Keratinocyte (primary cell): ENCODE data around the gene PLEKHG5. TPM values are rescaled to one million over a fixed set of nuclear protein-coding genes. Genes with fewer than 3 reads are reported as not detected.

Source experiments
- DNase-seq: peaks from one replicate; pipeline ENCODE4 v3.0.0-alpha.2; 2011; ENCODE audit warnings: low read depth, missing footprints, low spot score
- FAIRE-seq: peaks from 2 replicates; lab custom pipeline; 2011; peaks lifted over from hg19 to GRCh38; lab: Jason Lieb, UNC
- H2AFZ ChIP-seq: 2 replicates; pipeline ENCODE4 v1.6.0; 2012; ENCODE audit warnings: low read length, control low read depth, inconsistent platforms; ENCODE audit not compliant: control insufficient read depth
- H3K27ac ChIP-seq: 2 replicates; pipeline ENCODE4 v1.5.1; 2011; ENCODE audit warnings: low read length; ENCODE audit not compliant: control insufficient read depth, insufficient read depth
- H3K27me3 ChIP-seq: 3 replicates; pipeline ENCODE4 v1.6.0; 2011; ENCODE audit warnings: low read length; ENCODE audit not compliant: control insufficient read depth, insufficient read depth; ENCODE audit errors: extremely low read depth
- H3K36me3 ChIP-seq, 2 experiments: 2 replicates in 1 of 2; 3 replicates in 1 of 2; pipeline ENCODE4 v1.5.1; 2011; ENCODE audit warnings: low read length in 2 of 2, mild to moderate bottlenecking in 1 of 2; ENCODE audit not compliant: control insufficient read depth in 2 of 2, insufficient read depth in 2 of 2; ENCODE audit errors: extremely low read depth in 1 of 2
- H3K4me1 ChIP-seq: 3 replicates; pipeline ENCODE4 v1.5.1; 2011; ENCODE audit warnings: low read length; ENCODE audit not compliant: control insufficient read depth, insufficient read depth; ENCODE audit errors: extremely low read depth
- H3K4me2 ChIP-seq: 3 replicates; pipeline ENCODE4 v1.6.0; 2011; ENCODE audit warnings: low read depth, low read length; ENCODE audit not compliant: control insufficient read depth, insufficient read depth; ENCODE audit errors: extremely low read depth
- H3K4me3 ChIP-seq, 3 experiments: fragments of 200-600 bp in 1 of 3; sonication (generic) in 1 of 3; 2 replicates in 2 of 3; 3 replicates in 1 of 3; pipeline ENCODE4 v1.5.1; 2011 to 2016; ENCODE audit warnings: low read length in 3 of 3, mild to moderate bottlenecking in 3 of 3, control low read depth in 2 of 3, inconsistent platforms in 1 of 3, low read depth in 1 of 3, mixed read lengths in 1 of 3, mixed run types in 1 of 3, moderate library complexity in 1 of 3; ENCODE audit not compliant: control insufficient read depth in 2 of 3, insufficient read depth in 2 of 3; ENCODE audit errors: extremely low read depth in 1 of 3
- H3K79me2 ChIP-seq: 2 replicates; pipeline ENCODE4 v1.6.0; 2012; ENCODE audit warnings: low read length; ENCODE audit not compliant: control insufficient read depth, insufficient read depth
- H3K9ac ChIP-seq: 3 replicates; pipeline ENCODE4 v1.6.0; 2011; ENCODE audit warnings: low read length; ENCODE audit not compliant: control insufficient read depth, insufficient read depth; ENCODE audit errors: extremely low read depth
- H3K9me1 ChIP-seq: 3 replicates; pipeline ENCODE4 v1.6.0; 2011; ENCODE audit warnings: low read length; ENCODE audit not compliant: control insufficient read depth, insufficient read depth; ENCODE audit errors: extremely low read depth
- H3K9me3 ChIP-seq: 2 replicates; pipeline ENCODE4 v1.5.1; 2012; ENCODE audit warnings: low read depth, low read length; ENCODE audit not compliant: control insufficient read depth
- H4K20me1 ChIP-seq: 3 replicates; pipeline ENCODE4 v1.6.0; 2011; ENCODE audit warnings: low read length; ENCODE audit not compliant: control insufficient read depth, insufficient read depth; ENCODE audit errors: extremely low read depth
- EZH2 ChIP-seq: IDR thresholded peaks from one replicate; pipeline ENCODE4 v1.6.1; 2012; ENCODE audit warnings: inconsistent platforms, mild to moderate bottlenecking, low read length, moderate library complexity
- dilution Hi-C: fragments of 300-500 bp; cut with MboI; formaldehyde crosslinking; loops from one replicate; pipeline ENCODE4 v1.7.0; 2020; ENCODE audit warnings: low sequenced_read_pairs; ENCODE audit not compliant: extremely low pct_ligation_motif_present
- polyA plus RNA-seq, 5 experiments: library from polyadenylated mRNA; depleted of rRNA in 3 of 5; stranded (reverse) in 3 of 5; stranded (forward) in 1 of 5; unstranded in 1 of 5; fragments of >200 nt; gene quantifications; 1 replicate in 1 of 5; 2 replicates in 3 of 5; 3 replicates in 1 of 5; pipeline versions ENCODE4 v1.2.1 to v1.2.3, GENCODE V29; 2011 to 2012; ENCODE audit warnings: missing spikeins in 2 of 5, low read depth in 1 of 5, low replicate concordance in 1 of 5
- TF ChIP-seq, protein P1 (sequence below), 3 experiments: IDR thresholded peaks in 1 of 3; conservative IDR thresholded peaks in 1 of 3; optimal IDR thresholded peaks in 1 of 3; 2 replicates in 2 of 3; 3 replicates in 1 of 3; pipeline versions ENCODE3 to v1.5.1; 2011; ENCODE audit warnings: low read length in 3 of 3, mild to moderate bottlenecking in 3 of 3, moderate library complexity in 2 of 3, control low read depth in 1 of 3, inconsistent platforms in 1 of 3; ENCODE audit not compliant: insufficient read depth in 2 of 3; ENCODE audit errors: extremely low read depth in 1 of 3

The PLEKHG5 gene
- polyA plus RNA-seq, 1 donor (not counting 4 experiments of a cell fraction or from before 2014, with no cell fraction given): 11.8 TPM

DNA sequence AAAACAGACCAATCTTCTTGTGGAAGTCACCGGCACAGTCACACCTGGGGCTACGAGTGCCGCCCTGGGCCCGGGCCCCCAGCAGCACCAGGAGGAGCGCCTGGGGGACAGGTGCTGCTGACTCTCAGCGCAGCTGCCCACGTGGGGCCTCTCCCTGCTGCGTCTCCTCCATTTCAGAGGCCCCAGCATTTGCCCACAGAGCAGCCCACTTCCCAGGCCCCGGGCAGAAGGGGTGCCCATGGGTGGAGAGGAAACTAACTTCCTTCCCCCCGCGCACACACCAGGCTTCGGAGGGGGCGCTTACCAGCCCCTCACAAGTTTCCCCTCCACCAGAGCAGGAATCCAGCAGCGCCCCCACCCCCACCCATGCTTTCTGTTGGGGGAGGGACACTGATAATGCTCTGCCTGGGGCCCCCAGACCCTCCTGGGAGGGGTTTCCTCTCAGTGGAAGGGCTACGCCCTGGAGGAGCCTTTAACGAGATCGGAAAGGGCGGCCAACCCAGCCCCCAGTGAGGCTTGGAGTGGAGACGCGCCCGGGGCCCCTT, 25.9 kb downstream of the PLEKHG5 start:
- peaks cover 52 to 66% of the 10 kb centered on the region in 2 experiments for H3K36me3 ChIP-seq

DNA sequence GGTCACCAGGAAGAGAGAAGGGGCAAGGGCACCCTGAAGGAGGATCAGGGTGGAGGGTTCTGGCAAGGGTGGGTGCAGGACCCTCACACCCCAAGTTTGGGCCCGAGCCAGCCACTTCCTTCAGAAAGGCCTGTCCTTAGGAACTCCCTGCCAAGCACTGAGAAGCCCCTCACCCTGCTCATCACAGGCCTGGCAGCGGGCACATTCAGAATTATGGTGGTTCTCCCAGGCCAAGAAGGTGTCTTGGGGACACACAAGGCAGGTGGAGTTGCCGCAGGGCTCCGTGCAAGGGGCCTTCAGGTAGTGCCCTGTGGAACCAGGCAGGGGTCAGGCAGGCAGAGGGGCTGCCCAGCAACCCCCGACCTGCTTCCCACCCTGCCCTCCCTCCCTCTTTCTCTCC, 26.6 kb downstream of the PLEKHG5 start:
- Histone ChIP-seq H3K4me3 (no peak overlapping the region), H3K27ac (no peak overlapping the region)
- dilution Hi-C loops: no loop called here

More for the DNA sequence above, 25.9 kb downstream of the PLEKHG5 start:
- Histone ChIP-seq H3K27ac (no peak overlapping the region), H3K79me2 (no peaks in the 10 kb centered on the region), H3K4me1 (no peaks in the 10 kb centered on the region), H3K9me3 (no peaks in the 10 kb centered on the region), H3K4me3 (no peak overlapping the region), H3K9ac (no peak overlapping the region), H4K20me1 (no peaks in the 10 kb centered on the region), H3K27me3 (no peaks in the 10 kb centered on the region), H2AFZ (no peak overlapping the region), H3K9me1 (no peaks in the 10 kb centered on the region), H3K4me2 (no peak overlapping the region)
- no peak for TF ChIP-seq EZH2
- TF ChIP-seq, protein P1, sequence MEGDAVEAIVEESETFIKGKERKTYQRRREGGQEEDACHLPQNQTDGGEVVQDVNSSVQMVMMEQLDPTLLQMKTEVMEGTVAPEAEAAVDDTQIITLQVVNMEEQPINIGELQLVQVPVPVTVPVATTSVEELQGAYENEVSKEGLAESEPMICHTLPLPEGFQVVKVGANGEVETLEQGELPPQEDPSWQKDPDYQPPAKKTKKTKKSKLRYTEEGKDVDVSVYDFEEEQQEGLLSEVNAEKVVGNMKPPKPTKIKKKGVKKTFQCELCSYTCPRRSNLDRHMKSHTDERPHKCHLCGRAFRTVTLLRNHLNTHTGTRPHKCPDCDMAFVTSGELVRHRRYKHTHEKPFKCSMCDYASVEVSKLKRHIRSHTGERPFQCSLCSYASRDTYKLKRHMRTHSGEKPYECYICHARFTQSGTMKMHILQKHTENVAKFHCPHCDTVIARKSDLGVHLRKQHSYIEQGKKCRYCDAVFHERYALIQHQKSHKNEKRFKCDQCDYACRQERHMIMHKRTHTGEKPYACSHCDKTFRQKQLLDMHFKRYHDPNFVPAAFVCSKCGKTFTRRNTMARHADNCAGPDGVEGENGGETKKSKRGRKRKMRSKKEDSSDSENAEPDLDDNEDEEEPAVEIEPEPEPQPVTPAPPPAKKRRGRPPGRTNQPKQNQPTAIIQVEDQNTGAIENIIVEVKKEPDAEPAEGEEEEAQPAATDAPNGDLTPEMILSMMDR (optimal IDR thresholded peaks at IDR 0.05 in 1 of 3, IDR thresholded peaks at IDR 0.05 in 1 of 3, conservative IDR thresholded peaks at IDR 0.05 in 1 of 3; ENCODE audit: extremely low read depth in 1 of 3, insufficient read depth in 2 of 3, low read length in 3 of 3): no peak
- FAIRE-seq: no peak
- dilution Hi-C loops: no loop called here
- no peak for DNase-seq

More for the DNA sequence above, 26.6 kb downstream of the PLEKHG5 start:
- TF ChIP-seq, protein P1 (optimal IDR thresholded peaks at IDR 0.05 in 1 of 3, IDR thresholded peaks at IDR 0.05 in 1 of 3, conservative IDR thresholded peaks at IDR 0.05 in 1 of 3; ENCODE audit: extremely low read depth in 1 of 3, insufficient read depth in 2 of 3, low read length in 3 of 3): no peak
- no peak for TF ChIP-seq EZH2
- Histone ChIP-seq H3K9me3 (no peaks in the 10 kb centered on the region), H4K20me1 (no peaks in the 10 kb centered on the region), H3K36me3 (peaks cover 46 to 62% of the 10 kb centered on the region in 2 experiments), H3K79me2 (no peaks in the 10 kb centered on the region), H3K4me1 (no peaks in the 10 kb centered on the region), H3K27me3 (no peaks in the 10 kb centered on the region), H3K9ac (no peak overlapping the region), H3K9me1 (no peaks in the 10 kb centered on the region), H3K4me2 (no peak overlapping the region), H2AFZ (no peak overlapping the region)
- no peak for DNase-seq
- FAIRE-seq: no peak
